ENCODE results near the gene PTTG1. TPM values are rescaled to one million over a fixed set of nuclear protein-coding genes. Genes with fewer than 3 reads are reported as not detected.

Gene PTTG1
- polyA plus RNA-seq, 1 donor, result 35.6 TPM

DNA sequence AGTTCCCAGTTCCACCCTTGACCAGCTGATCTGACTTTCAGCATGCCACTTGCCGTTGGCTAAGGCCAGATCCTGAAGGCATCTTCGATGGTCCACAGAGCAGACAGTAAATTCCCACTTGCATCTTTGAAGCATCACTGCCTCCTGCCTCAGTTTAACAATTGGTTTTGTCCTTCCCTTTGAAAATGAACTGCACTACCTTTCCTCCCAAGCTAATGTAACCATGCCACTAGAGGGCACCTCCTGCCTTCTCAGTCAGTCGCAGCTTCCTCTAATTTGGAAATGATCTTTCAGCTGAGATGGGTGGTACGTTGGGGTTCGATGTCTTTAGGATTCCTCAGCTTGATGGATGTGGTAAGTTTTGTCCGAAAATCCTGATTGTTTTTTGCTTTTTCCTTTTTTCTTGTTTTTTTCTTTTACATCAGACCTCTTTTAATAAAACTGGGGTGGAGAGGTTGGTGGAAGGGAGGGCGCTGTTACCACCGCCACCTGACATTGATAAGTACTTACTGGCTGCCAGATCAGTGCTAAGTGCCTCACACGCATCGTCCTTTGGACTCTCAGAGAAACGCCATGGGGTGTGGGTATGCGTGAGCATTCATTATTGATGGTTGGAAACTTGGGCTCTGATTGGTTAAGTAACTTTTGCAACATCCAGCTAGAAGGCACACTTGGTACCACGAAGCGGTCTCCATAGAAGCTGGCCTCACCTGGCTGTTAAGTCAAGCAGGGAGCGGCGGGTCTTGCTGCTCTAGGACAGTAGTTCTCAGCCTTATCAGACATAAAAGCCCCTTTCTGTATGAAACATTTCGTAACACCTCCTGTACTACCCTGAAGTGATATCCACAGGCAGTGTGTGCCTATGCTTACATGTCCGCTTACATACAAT, 16.9 kb downstream of the PTTG1 start:
- H3K27me3 ChIP-seq (ENCODE audit: control insufficient read depth, insufficient read depth, low read length), result no peaks in the 10 kb centered on the region
- H3K9me3 ChIP-seq (ENCODE audit: control insufficient read depth, low read depth, low read length), result no peaks in the 10 kb centered on the region
- 0% methylated on average over 1 of the region's 18 CpGs for WGBS (ENCODE audit: insufficient coverage, low lambda C conversion rate)
- peak; percentile 71 to 89 for DNase-seq
- H3K4me3 ChIP-seq (ENCODE audit: low read length), result peak overlapping the region; percentile 36
- H3K36me3 ChIP-seq (ENCODE audit: control insufficient read depth, insufficient read depth, low read length), result no peaks in the 10 kb centered on the region
- H3K27ac ChIP-seq (ENCODE audit: low read length), result peak overlapping the region; percentile 78
- H3K4me1 ChIP-seq (ENCODE audit: control insufficient read depth, insufficient read depth, low read length), result peaks cover 5% of the 10 kb centered on the region

DNA sequence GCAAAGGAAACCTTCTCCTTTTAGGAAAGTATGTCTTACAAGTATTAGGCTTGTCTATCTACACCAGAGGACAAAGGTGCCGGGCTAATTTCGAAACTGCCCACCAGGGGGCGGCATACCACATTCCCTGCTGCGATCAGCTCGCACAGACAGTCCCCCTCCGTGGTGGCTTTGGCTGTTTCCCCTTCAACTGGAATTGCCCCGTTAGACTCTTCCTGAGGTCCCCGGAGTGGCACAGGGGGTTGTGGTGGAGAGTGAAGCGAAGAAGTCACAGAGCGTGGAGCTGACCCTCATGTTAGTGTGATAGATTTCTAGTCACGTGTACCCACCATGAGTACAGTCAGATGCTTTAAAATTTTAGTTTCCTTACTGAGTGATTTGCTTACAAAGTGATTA, 17.5 kb downstream of the PTTG1 start:
- H3K4me1 ChIP-seq (ENCODE audit: control insufficient read depth, insufficient read depth, low read length), result peaks cover 3% of the 10 kb centered on the region
- no CpG with 5 or more reads among the region's 11 CpGs for WGBS (ENCODE audit: insufficient coverage, low lambda C conversion rate)
- DNase-seq, result peak; percentile 81 to 91
- H3K36me3 ChIP-seq (ENCODE audit: control insufficient read depth, insufficient read depth, low read length), result no peaks in the 10 kb centered on the region
- no peaks in the 10 kb centered on the region for H3K27me3 ChIP-seq (ENCODE audit: control insufficient read depth, insufficient read depth, low read length)
- H3K4me3 ChIP-seq (ENCODE audit: low read length), result peak overlapping the region; percentile 36
- peak overlapping the region; percentile 78 for H3K27ac ChIP-seq (ENCODE audit: low read length)
- H3K9me3 ChIP-seq (ENCODE audit: control insufficient read depth, low read depth, low read length), result no peaks in the 10 kb centered on the region

DNA sequence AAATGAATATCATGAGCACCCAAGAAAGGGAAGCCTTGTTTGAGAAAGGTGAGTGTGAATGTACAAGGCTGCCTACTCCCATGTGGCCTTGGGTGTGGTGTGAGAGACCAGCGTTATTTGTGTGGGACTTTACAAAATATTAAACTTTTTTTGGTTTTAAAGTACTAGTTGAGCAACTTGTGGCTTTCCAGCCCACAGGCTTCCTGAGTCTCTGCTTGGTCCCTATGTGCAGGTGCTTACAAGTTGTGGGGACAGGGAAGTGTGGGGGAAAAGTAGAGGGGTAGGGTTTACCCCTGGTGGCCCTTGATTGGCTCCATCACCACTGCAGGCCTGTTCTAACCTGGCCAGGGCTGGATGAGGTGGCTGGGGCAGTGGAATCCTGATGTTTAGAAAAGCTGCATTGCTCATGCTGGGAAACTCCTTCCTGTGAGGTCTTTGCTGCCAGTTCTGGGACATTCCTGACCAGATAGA, 19.7 kb downstream of the PTTG1 start:
- Histone ChIP-seq H3K9me3 (ENCODE audit: control insufficient read depth, low read depth, low read length) (no peaks in the 10 kb centered on the region), H3K4me1 (ENCODE audit: control insufficient read depth, insufficient read depth, low read length) (peaks cover 3% of the 10 kb centered on the region), H3K4me3 (ENCODE audit: low read length) (no peak overlapping the region), H3K36me3 (ENCODE audit: control insufficient read depth, insufficient read depth, low read length) (no peaks in the 10 kb centered on the region), H3K27ac (ENCODE audit: low read length) (no peak overlapping the region), H3K27me3 (ENCODE audit: control insufficient read depth, insufficient read depth, low read length) (no peaks in the 10 kb centered on the region)
- WGBS (ENCODE audit: insufficient coverage, low lambda C conversion rate), result no CpG with 5 or more reads among the region's 1 CpG
- no peak for DNase-seq

DNA sequence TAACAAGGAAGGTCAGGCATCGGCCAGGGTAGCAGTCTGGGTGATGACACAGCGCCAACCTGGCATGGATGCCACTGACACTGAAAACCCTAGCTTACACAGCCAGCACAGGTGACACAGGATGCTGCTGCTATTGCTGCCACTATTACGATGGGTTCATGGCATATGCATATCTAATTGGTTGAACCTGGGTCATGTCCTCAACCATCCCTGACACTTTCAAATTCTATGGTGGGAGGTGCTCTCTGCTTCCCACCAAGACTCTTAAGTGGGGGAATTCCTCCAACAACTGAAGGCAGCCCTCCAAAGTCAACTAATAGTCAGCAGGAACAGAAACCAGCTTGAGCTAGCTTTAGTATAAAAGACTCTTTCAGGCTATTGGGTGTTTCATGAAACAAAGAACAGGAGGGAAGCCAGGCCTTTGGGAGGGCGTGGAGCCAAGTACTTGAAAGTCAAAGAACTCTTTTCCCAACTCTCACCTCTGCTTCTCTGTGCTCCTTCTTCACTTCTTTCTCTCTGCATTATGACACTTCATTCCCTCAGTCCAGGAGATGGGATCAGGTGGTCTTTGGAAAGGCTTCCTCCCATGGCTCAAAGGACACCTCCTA, 21.3 kb downstream of the PTTG1 start:
- H3K27me3 ChIP-seq (ENCODE audit: control insufficient read depth, insufficient read depth, low read length), result no peaks in the 10 kb centered on the region
- no peaks in the 10 kb centered on the region for H3K9me3 ChIP-seq (ENCODE audit: control insufficient read depth, low read depth, low read length)
- DNase-seq, result no peak
- WGBS (ENCODE audit: insufficient coverage, low lambda C conversion rate), result 100% methylated on average over 1 of the region's 4 CpGs
- H3K4me1 ChIP-seq (ENCODE audit: control insufficient read depth, insufficient read depth, low read length), result peaks cover 3% of the 10 kb centered on the region
- no peak overlapping the region for H3K4me3 ChIP-seq (ENCODE audit: low read length)
- H3K27ac ChIP-seq (ENCODE audit: low read length), result no peak overlapping the region
- H3K36me3 ChIP-seq (ENCODE audit: control insufficient read depth, insufficient read depth, low read length), result no peaks in the 10 kb centered on the region

DNA sequence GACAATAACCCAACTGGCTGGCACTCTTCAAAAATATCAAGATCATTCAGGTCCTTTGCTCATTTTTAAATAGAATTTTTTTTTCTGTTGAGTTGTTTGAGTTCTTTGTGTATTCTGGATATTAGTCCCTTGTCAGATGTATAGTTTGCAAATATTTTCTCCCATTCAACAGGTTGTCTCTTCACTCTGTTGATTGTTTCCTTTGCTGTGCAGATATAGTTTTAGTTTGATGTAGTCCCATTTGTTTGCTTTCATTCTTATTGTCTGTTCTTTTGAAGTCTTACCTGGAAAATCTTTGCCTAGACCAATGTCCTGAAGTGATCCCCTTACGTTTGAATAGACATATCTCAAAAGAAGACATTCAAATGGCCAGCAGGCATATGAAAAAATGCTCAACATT, 22.8 kb downstream of the PTTG1 start:
- no peaks in the 10 kb centered on the region for H3K4me1 ChIP-seq (ENCODE audit: control insufficient read depth, insufficient read depth, low read length)
- no peak overlapping the region for H3K27ac ChIP-seq (ENCODE audit: low read length)
- DNase-seq, result no peak
- no peak overlapping the region for H3K4me3 ChIP-seq (ENCODE audit: low read length)
- H3K9me3 ChIP-seq (ENCODE audit: control insufficient read depth, low read depth, low read length), result no peaks in the 10 kb centered on the region
- H3K27me3 ChIP-seq (ENCODE audit: control insufficient read depth, insufficient read depth, low read length), result no peaks in the 10 kb centered on the region
- H3K36me3 ChIP-seq (ENCODE audit: control insufficient read depth, insufficient read depth, low read length), result no peaks in the 10 kb centered on the region
- WGBS (ENCODE audit: insufficient coverage, low lambda C conversion rate), result no CpG with 5 or more reads among the region's 1 CpG

DNA sequence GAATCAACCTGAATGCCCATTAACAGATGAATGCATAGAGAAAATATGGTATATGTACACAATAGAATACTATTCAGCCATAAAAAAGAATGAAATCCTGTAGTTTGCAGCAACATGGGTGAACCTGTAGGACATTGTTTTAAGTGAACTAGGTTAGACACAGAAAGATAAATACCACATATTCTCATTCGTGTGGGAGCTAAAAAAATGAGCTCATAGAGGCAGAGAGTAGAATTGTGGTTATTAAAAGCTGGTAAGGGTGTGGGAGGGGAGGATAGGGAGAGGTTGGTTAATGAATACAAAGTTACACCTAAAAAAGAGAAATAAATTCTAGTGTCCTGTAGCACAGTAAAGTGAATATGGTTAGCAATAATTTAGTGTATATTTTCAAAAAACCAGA, 23.5 kb downstream of the PTTG1 start:
- no peaks in the 10 kb centered on the region for H3K4me1 ChIP-seq (ENCODE audit: control insufficient read depth, insufficient read depth, low read length)
- no peak for DNase-seq
- 67% methylated on average over 1 of the region's 1 CpG for WGBS (ENCODE audit: insufficient coverage, low lambda C conversion rate)
- no peaks in the 10 kb centered on the region for H3K27me3 ChIP-seq (ENCODE audit: control insufficient read depth, insufficient read depth, low read length)
- H3K27ac ChIP-seq (ENCODE audit: low read length), result no peak overlapping the region
- no peaks in the 10 kb centered on the region for H3K9me3 ChIP-seq (ENCODE audit: control insufficient read depth, low read depth, low read length)
- H3K4me3 ChIP-seq (ENCODE audit: low read length), result no peak overlapping the region
- no peaks in the 10 kb centered on the region for H3K36me3 ChIP-seq (ENCODE audit: control insufficient read depth, insufficient read depth, low read length)

DNA sequence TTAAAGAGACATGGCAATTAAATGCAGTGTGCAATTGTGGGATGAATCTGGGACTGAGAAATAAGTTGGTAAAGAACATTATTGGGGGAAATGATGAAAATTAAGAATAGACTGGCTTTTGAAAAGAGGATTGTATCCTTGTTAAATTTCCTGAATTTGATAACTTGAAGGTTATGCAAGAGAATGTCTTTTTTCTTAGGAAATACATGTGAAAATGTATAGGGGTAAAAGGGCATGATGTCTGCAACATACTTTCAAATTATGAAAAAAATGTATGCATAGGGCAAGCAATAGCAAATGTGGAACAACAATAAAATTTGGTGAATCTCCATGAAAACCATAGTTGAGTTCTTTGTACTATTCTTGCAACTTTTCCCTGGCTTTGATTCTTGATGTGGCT, 24.1 kb downstream of the PTTG1 start:
- no peak overlapping the region for H3K27ac ChIP-seq (ENCODE audit: low read length)
- H3K36me3 ChIP-seq (ENCODE audit: control insufficient read depth, insufficient read depth, low read length), result no peaks in the 10 kb centered on the region
- no peaks in the 10 kb centered on the region for H3K9me3 ChIP-seq (ENCODE audit: control insufficient read depth, low read depth, low read length)
- H3K27me3 ChIP-seq (ENCODE audit: control insufficient read depth, insufficient read depth, low read length), result no peaks in the 10 kb centered on the region
- H3K4me1 ChIP-seq (ENCODE audit: control insufficient read depth, insufficient read depth, low read length), result no peaks in the 10 kb centered on the region
- no peak for DNase-seq
- no peak overlapping the region for H3K4me3 ChIP-seq (ENCODE audit: low read length)

DNA sequence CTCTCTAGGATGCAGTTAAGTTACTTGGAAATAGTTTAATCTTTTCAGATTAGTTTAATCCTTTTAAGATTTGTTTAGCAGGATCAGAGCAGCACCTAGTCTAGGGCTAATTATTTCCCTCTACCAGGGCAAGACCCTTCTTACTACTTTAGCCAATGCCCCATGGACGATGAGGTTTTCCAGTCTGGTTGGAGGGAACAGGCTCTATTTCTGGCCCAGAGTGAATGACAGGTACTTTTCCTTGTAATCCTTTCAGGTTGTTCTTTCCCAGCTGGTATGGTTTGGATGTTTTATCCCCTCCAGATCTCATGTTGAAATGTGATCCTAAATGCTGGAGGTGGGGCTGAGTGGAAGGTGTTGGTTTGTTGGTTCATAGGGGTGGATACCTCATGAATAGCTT, 27.2 kb downstream of the PTTG1 start:
- no peak overlapping the region for H3K4me3 ChIP-seq (ENCODE audit: low read length)
- no peaks in the 10 kb centered on the region for H3K9me3 ChIP-seq (ENCODE audit: control insufficient read depth, low read depth, low read length)
- DNase-seq, result no peak
- no peaks in the 10 kb centered on the region for H3K36me3 ChIP-seq (ENCODE audit: control insufficient read depth, insufficient read depth, low read length)
- no peaks in the 10 kb centered on the region for H3K4me1 ChIP-seq (ENCODE audit: control insufficient read depth, insufficient read depth, low read length)
- H3K27me3 ChIP-seq (ENCODE audit: control insufficient read depth, insufficient read depth, low read length), result no peaks in the 10 kb centered on the region
- WGBS (ENCODE audit: insufficient coverage, low lambda C conversion rate), result no CpG with 5 or more reads among the region's 1 CpG
- no peak overlapping the region for H3K27ac ChIP-seq (ENCODE audit: low read length)

DNA sequence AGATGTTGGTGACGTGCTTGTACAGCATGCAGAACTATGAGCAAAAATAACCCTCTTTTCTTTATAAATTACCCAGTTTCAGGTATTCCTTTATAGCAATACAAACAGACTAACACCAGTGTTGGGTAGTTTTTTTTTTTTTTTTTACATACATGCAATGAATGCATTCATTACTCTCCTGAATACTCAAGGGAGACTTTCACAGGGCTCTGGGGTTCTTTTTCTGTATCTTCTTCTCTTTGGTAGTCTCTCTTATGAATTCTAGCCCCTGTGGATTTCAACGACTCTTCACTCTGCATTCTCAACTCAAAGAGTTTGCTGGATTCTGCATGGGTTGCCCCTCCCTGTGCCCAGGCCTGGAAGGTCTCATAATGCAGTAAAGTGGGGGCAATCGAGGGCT, 27.8 kb downstream of the PTTG1 start:
- no peaks in the 10 kb centered on the region for H3K36me3 ChIP-seq (ENCODE audit: control insufficient read depth, insufficient read depth, low read length)
- DNase-seq, result no peak
- no CpG with 5 or more reads among the region's 3 CpGs for WGBS (ENCODE audit: insufficient coverage, low lambda C conversion rate)
- no peak overlapping the region for H3K4me3 ChIP-seq (ENCODE audit: low read length)
- H3K9me3 ChIP-seq (ENCODE audit: control insufficient read depth, low read depth, low read length), result no peaks in the 10 kb centered on the region
- H3K27me3 ChIP-seq (ENCODE audit: control insufficient read depth, insufficient read depth, low read length), result no peaks in the 10 kb centered on the region
- H3K27ac ChIP-seq (ENCODE audit: low read length), result no peak overlapping the region
- no peaks in the 10 kb centered on the region for H3K4me1 ChIP-seq (ENCODE audit: control insufficient read depth, insufficient read depth, low read length)

DNA sequence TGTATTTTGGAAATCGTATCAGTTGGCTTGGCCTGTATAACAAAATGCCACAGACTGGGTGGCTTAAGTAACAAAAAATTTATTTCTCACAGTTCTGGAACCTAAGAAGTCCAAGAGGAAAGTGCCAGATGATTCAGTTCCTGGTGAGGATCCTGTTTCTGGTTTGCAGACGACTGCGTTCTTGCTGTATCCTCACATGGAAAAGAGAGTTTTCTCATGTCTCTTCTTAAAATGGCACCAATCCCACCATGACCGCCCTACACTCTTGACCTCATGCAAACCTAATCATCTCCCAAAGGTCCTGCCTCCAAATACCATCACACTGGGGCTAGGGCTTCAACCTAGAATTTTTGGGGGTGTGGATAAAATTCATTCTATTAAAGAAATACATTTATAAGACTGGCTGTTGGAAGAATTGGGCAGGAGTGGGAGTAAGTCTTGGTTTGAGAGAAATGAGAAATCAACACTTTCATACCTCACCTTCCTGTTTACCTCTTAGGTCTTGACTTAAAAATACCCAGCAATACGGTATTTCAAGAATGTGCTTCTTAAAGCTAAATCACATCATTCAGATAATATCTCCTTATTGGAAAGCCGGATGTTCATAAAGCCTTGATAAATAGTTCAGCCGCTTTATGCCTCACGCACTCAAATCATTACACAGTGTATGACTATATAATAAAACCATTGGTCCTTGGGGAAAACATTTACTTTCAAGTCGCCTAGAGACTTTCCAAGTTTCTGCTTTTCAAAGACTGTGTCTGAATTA, 28.7 kb downstream of the PTTG1 start:
- Histone ChIP-seq H3K27me3 (ENCODE audit: control insufficient read depth, insufficient read depth, low read length) (no peaks in the 10 kb centered on the region), H3K9me3 (ENCODE audit: control insufficient read depth, low read depth, low read length) (no peaks in the 10 kb centered on the region), H3K27ac (ENCODE audit: low read length) (no peak overlapping the region), H3K4me1 (ENCODE audit: control insufficient read depth, insufficient read depth, low read length) (no peaks in the 10 kb centered on the region), H3K36me3 (ENCODE audit: control insufficient read depth, insufficient read depth, low read length) (no peaks in the 10 kb centered on the region), H3K4me3 (ENCODE audit: low read length) (no peak overlapping the region)
- DNase-seq, result no peak
- 83% methylated on average over 1 of the region's 9 CpGs for WGBS (ENCODE audit: insufficient coverage, low lambda C conversion rate)

Measured in large intestine (tissue), 3 donors.